ENCODE measurements around the gene NR0B2. TPM values are rescaled to one million over a fixed set of nuclear protein-coding genes. Genes with fewer than 3 reads are reported as not detected.

The NR0B2 gene, protein sequence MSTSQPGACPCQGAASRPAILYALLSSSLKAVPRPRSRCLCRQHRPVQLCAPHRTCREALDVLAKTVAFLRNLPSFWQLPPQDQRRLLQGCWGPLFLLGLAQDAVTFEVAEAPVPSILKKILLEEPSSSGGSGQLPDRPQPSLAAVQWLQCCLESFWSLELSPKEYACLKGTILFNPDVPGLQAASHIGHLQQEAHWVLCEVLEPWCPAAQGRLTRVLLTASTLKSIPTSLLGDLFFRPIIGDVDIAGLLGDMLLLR
- total RNA-seq (2014; rRNA removed; shearing (Covaris generic)) = not detected in 2 replicates
- not detected in 2 replicates for total RNA-seq (2022)
- not detected for Bru-seq, nascent RNA
- not detected for BruChase-seq, experiment 1, labeled RNA remaining after a 6-hour chase
- BruChase-seq, experiment 2, labeled RNA remaining after a 2-hour chase = percentile 12 among the genes with signal in this experiment
- long read RNA-seq, partial matches to known transcripts = 17 of 18 reads
- long read RNA-seq, other reads (novel, unspliced or antisense) = 1 of 18 reads

DNA sequence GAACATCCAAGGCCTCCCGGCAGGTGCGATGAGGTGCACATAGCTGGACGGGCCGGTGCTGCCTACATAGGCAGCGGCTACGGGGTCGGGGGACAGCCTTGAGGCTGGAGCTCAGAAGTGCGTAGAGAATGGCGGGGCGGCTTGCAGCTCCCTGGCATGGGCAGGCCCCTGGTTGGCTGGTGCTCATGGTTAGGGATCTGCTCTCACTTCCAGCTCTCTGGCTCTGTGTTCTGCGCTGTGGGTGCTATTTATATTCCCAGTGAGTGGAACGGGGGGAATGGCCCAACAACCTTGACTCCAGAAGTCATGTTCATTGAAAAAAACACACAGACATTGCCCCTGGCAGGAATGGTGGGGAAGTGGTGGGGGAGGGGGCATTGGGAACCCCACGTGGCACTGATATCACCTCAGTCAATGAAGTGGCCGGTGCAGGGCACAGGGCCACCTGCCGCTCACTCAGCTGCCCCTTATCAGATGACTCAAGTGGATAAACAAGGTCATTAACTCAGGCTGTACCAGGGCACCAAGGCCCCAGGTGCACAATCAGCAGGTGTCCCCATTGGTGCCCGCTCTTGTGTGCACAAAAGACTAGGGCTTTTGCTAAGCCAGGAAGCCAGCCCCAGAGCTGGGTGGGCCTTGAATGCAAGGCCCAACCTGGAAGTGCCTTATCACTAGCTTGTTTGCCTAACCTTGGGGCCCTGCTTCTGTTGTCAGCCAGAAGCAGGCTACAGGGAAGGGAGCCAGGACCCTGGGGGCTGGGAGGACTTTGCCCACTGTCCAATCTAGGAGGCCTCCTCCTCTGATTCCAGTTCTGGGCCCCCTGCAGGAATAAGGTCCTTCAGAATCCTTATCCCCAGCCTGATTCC is at the start of gene NR0B2:
Gene NR0B2 (minus strand): TSS at position 222 of the 866 bp plus-strand sequence. CDS start 35 bp downstream, at position 187.
- no peak within 1 kb of the TSS; the same call in 1 of the 2 replicates for H2AFZ ChIP-seq (ENCODE audit: low read length)
- H3K9me3 ChIP-seq (ENCODE audit: low read length) = no peaks in the 10 kb centered on the region
- no peak within 1 kb of the TSS for H3K4me2 ChIP-seq (ENCODE audit: low read length)
- H3K79me2 ChIP-seq (ENCODE audit: insufficient read depth, low read depth, low read length) = no peaks in the 10 kb centered on the region
- no peak within 1 kb of the TSS for H3K27ac ChIP-seq (ENCODE audit: low read depth, low read length, poor library complexity, severe bottlenecking)
- H3K4me1 ChIP-seq (ENCODE audit: insufficient read depth, low read length, poor library complexity, severe bottlenecking) = peaks cover 7% of the 10 kb centered on the region
- no peaks in the 10 kb centered on the region for H4K20me1 ChIP-seq (ENCODE audit: insufficient read depth, low read length)
- no TSS peak for BruUV-seq (replicated peaks)
- H3K4me3 ChIP-seq (ENCODE audit: low read depth, low read length, poor library complexity, severe bottlenecking) = no peak within 1 kb of the TSS
- no peaks in the 10 kb centered on the region for H3K9me2 ChIP-seq (ENCODE audit: insufficient read depth, low read length)
- peak; percentile 47 for DNase-seq (ENCODE audit: low spot score)
- no peaks in the 10 kb centered on the region for H3K36me3 ChIP-seq (ENCODE audit: insufficient read depth, low read length)
- ChIA-PET CTCF (ENCODE audit: unreplicated experiment) (no interaction called here), POLR2A (interaction anchor here (0.6 to 1.6 kb wide), 2 partner anchors 13 to 16 kb away, joined by 3 to 5 read pairs; partner anchors contain the start of gene GPATCH3)
- intact Hi-C loops (cut with micrococcal nuclease; ENCODE audit: unreplicated experiment) = no loop called here
- TF ChIP-seq EZH2phosphoT487 (IDR thresholded peaks at IDR 0.05; ENCODE audit: borderline replicate concordance, low read depth, low read length) = no peak
- TF ChIP-seq, protein P1, sequence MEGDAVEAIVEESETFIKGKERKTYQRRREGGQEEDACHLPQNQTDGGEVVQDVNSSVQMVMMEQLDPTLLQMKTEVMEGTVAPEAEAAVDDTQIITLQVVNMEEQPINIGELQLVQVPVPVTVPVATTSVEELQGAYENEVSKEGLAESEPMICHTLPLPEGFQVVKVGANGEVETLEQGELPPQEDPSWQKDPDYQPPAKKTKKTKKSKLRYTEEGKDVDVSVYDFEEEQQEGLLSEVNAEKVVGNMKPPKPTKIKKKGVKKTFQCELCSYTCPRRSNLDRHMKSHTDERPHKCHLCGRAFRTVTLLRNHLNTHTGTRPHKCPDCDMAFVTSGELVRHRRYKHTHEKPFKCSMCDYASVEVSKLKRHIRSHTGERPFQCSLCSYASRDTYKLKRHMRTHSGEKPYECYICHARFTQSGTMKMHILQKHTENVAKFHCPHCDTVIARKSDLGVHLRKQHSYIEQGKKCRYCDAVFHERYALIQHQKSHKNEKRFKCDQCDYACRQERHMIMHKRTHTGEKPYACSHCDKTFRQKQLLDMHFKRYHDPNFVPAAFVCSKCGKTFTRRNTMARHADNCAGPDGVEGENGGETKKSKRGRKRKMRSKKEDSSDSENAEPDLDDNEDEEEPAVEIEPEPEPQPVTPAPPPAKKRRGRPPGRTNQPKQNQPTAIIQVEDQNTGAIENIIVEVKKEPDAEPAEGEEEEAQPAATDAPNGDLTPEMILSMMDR (conservative IDR thresholded peaks at IDR 0.05; ENCODE audit: low read length) = no peak

DNA sequence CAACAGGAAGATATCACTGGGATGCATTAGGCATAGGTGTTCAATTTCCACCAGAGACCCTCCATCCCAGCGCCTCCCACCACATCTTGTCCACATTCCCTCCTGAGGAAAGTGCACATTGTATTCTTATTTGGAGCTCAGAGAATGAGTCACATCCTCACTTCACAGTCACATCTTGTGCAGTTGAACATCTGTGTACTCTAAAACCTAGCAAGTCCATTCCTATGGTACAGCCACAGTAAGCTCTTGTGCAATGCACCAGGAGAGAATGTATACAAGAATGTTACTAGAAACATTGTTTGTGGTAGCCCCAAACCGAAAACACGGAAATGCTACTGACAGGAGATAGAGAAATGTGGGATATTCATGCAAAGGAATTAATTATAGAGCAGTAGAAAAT is 48.1 kb upstream of the NR0B2 start:
- Histone ChIP-seq H3K79me2 (ENCODE audit: insufficient read depth, low read depth, low read length) (no peaks in the 10 kb centered on the region), H3K4me1 (ENCODE audit: insufficient read depth, low read length, poor library complexity, severe bottlenecking) (no peaks in the 10 kb centered on the region), H3K4me3 (ENCODE audit: low read depth, low read length, poor library complexity, severe bottlenecking) (no peak overlapping the region), H3K36me3 (ENCODE audit: insufficient read depth, low read length) (no peaks in the 10 kb centered on the region), H3K27ac (ENCODE audit: low read depth, low read length, poor library complexity, severe bottlenecking) (no peak overlapping the region), H4K20me1 (ENCODE audit: insufficient read depth, low read length) (no peaks in the 10 kb centered on the region), H3K4me2 (ENCODE audit: low read length) (no peak overlapping the region), H3K9me2 (ENCODE audit: insufficient read depth, low read length) (no peaks in the 10 kb centered on the region), H2AFZ (ENCODE audit: low read length) (no peak overlapping the region), H3K9me3 (ENCODE audit: low read length) (no peaks in the 10 kb centered on the region)
- BruUV-seq (replicated peaks) = no TSS peak
- CTCF ChIA-PET (ENCODE audit: unreplicated experiment) = no interaction called here
- DNase-seq (ENCODE audit: low spot score) = no peak
- intact Hi-C loops (cut with micrococcal nuclease; ENCODE audit: unreplicated experiment) = loop anchor here (10.0 kb wide), 1 partner anchor 133 kb away; no protein-coding TSS in a partner anchor
- TF ChIP-seq, protein P1 (conservative IDR thresholded peaks at IDR 0.05; ENCODE audit: low read length) = no peak
- no peak for TF ChIP-seq EZH2phosphoT487 (IDR thresholded peaks at IDR 0.05; ENCODE audit: borderline replicate concordance, low read depth, low read length)
- POLR2A ChIA-PET = interaction anchor here (0.6 kb wide), 1 partner anchor 14 kb away, joined by 3 read pairs; no protein-coding TSS in a partner anchor

Data from OCI-LY7 (cell line).